GM19438 (cell line): ENCODE measurements around the gene KCNQ1.
"Not testable (repeated sequence)": the region's sequence is repeated elsewhere in the genome, so short reads cannot be mapped to it uniquely, and the experiment has no call there.

ENCODE experiments used
- ATAC-seq: cut with Tn5 transposase; IDR thresholded peaks from one replicate; pipeline ENCODE4 v1.9.1; 2021; ENCODE audit warnings: low read depth; ENCODE audit not compliant: unreplicated experiment

Gene KCNQ1

DNA sequence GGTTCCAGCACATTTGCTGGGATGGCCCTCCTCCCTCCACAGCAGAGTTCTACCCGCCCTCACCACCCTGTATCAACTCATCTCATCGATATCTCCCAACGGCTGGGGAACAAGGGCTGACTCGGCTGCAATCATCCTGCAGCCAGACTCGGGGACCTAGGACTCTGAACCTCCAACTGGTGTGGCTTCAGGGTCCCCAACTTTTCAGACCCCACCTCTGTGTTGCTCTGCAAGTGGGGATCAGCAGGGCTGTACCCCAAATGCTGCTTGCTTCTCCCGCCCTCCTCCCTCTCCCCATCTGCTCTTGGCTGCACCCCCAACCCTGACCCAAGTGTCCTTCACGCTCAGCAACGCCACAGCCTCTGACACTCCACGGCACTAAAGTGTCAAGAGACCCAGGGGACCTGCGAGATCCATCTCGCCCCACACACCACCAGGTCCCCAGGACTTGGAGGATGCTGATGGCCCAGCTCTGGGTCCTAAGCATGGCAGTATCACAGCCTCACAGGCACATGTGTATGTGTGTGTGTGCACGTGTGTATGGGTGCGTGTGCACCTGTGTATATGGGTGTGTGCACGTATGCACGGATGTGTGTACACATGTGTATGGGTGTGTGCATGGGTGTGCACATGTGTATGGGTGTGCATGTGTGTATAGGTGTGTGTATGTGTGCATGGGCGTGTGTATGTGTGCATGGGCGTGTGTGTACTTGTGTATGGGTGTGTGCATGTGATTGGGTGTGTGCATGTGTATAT lies 26.4 kb downstream of the KCNQ1 start:
- ATAC-seq = no peak

DNA sequence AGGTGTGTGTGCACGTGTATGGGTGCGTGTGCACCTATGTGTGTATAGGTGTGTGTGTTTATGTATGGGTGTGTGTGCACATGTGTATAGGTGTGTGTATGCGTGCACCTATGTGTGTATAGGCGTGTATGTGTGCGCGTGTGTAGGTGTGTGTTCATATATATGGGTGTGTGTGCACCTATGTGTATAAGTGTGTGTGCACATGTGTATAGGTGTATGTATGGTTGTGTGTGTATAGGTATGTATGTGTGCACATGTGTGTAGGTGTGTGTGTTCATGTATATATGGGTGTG lies 26.9 kb downstream of the KCNQ1 start:
- no peak for ATAC-seq

DNA sequence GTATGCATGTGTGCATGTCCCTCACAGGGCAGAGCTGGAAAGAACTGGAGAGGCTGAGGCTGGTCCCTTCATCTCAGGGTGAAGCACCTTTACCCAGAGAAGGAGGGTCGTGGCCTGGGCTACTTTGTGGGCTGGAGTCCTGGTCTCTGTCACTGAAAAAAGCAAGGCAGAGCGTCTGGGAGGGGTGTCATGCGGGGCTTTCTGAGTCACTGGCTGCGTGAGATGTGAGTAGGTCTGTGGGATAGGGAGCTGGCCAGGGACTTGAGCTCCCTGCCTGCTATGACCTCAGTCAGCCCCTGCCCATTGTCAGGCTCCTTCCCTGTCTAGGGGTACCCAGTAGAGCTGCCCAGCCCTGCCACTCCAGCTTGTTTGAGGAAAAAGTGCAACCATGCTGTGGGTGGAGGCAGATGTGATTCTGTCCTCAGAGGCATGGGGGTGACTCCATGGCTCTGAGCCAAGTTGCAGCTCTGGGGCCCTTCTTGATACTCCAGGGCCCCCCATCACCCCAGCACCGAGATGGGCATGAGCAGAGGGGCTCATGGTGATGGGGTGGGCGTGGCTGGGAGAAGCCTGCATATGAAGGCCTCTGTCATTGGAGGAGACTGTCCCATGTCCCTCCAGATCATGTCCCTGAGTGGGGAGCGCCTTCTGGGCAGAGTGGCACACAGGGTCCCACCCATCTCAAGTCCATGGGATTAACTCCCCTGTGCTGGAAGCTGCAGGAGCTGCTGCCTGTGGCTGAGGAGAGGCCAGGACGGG lies 27.8 kb downstream of the KCNQ1 start:
- no peak for ATAC-seq

DNA sequence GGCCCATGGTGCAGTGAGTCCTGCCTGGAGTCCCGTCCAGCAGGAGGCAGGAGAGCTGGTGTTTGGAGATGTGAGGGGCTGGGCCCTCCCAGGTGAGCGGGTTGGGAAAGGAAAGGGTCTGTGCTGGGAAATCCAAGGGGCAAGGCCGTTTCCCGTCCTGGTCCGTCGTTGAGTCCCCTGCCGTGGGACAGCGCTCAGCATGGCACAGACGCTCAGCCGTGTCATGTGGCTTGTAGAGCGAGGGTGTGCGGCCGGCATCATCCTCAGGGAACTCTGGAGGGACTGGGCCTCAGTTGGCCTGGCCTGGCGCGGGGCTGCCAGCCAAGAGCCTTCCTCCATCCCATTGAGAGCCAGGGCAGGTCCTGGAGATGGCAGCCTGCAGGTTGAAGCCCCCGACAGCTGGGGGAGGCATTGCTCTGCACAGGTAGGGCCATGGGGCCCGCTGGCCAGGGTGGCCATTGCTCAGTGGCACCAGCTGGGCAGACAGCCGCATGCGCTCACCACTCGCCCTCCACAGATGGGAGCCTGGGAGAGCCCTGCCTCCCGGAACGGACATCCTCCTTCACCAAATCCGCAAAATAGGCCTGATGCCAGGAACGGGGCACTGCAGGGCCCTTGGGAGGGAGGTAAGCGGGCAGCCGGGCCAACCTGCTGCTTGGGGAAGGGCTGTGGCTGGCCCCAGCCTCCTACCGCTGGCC lies 28.7 kb downstream of the KCNQ1 start:
- ATAC-seq = no peak

DNA sequence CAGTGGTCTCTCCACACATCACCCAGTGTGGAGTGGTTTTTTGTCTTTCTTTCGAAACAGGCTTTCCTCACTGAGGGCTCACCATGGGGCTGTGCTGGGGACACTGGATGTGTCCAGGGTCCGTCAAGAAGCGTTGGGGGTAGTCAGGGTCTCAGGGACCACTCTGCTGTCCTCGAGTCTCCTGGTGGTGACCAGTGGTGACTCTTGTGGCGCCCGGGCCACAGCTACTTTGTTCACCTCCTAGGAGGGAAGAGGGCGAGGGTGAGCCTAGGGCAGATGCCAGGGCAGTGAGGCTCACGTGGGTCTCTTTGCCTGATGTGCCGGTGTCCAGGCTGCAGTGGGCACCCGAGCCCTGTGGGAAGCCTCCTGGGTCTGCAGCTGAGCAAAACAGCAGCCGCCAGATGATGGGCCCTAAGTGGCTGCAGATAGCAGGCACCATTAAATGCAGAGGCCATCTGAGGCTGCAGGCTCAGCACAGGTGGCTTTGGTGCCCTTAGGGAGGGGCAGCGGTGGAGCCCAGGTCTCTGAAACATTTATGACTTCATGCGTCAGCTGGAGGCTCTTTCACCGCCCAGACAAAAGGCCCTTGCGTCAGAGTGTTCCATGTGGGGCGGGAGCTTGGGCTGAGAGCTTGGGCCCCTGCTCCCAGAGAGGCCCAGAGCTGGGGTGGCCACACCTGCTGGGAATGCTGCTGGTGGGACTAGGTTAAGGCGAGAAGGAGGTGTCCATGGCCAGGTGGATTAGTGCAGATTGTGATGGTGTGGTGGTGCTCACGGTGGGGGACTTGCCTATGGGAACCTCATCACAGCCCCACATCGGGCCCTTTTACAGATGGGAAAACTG lies 29.5 kb downstream of the KCNQ1 start:
- ATAC-seq = no peak

DNA sequence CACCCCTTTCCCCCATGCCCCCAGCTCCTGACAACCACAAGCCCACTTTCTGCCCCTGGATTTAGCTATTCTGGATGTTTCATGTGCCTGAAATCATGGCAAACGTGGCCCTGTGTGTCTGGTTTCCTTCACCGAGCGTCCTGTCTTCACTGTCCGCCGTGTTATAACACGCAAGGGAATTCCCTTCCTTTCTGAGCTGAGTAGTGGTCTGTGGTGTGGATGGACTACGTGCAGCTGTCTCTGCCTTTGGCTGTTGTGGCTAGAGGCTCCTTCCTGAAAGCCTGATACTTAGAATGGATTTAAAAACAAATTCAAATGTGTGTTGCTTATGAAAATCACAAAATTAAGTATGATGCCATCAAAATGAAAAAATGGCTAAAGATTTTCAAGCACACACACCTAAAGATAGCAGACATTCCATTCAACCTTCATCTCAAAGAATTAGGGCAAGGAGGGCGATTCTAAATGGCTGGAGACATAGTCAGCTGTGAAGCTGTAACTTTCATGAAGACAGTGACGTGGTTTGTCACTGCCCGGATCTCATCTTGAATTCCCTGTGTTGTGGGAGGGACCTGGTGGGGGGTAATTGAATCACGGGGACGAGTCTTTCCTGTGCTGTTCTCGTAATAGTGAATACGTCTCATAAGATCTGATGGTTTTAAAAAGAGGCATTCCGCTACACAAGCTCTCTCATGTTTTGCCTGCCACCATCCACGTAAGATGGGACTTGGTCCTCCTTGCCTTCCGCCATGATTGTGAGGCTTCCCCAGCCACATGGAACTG lies 30.5 kb downstream of the KCNQ1 start:
- ATAC-seq = no peak

DNA sequence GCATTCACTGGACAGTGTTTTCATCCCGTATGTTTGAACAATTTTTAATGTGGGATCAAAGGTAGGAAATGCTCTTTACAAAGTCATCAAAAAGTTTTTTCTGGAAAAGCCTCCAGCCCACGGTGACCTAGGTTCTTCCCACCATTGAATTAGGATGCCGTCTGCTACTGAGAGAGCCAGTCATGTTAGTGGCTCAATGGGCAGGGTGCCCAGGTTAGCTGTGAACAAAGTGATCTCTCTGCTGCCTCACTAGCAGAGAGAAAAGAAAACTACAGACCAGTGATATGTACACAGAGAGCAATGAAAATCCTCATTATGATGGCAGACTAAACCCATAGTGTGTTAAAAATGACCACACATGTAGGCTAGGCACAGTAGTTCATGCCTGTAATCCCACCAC lies 32.4 kb downstream of the KCNQ1 start:
- ATAC-seq = no peak

DNA sequence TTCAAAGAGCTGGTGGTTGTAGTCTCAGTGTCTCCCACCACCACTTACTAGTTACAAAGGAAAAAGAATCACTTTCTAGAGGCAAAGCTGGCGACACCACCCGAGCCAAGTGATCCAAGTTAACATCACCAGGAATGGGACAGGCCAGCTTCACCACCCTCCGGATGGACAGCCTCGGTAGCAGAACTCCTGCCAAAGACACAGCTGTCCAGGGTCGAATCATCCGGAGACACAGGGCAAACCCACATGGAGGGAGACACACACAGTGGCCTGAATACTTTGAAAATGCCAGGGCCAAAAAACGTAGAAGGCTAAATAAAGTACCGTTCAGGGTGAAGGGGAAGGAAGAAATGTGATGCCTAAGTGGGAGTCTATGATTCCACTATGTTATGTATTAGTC lies 33.1 kb downstream of the KCNQ1 start:
- no peak for ATAC-seq

DNA sequence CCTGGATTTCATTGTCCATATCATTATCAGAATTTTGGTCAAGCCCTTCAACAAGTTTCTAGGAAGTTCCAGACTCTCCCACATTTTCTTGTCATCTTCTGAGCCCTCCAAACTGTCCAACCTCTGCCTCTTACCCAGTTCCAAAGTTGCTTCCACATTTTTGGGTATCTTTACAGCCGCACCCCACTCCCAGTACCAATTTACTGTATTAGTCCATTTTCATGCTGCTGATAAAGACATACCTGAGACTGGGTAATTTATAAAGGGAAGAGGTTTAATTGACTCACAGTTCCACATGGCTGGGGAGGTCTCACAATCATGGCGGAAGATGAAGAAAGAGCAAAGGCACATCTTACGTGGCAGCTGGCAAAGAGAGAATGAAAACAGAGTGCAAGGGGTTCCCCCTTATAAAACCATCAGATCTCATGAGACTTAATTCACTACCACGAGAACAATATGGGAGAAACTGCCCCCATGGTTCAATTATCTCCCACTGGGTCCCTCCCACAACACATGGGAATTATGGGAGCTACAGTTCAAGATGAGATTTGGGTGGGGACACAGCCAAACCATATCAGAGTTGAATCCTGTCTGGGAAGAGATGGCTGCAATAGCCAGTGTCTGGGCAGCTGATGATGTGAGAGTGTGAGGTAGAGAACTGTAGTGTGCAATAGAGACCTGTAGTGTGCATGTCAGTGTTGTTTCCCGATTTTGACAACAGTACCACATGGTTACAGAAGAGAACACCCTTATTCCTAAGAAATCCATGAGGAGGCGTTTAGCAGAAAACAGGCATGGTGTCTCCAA lies 35.5 kb downstream of the KCNQ1 start:
- not testable (repeated sequence) for ATAC-seq

DNA sequence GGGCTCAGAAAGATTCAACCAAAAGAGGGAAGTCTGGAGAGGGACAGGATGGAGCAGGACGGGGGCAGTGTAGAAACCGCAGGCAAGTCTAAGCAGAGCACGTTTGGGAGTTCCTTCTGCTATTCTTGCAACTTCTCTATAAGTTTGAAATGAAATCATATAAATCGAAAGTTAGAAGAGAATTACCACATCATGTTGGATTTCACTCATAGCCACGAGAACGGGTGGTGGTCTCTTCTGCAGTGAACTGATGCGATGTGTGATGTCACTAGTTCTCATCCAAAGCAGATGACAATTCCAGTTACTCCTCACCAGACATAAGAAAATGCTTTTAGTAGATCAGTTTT lies 36.0 kb downstream of the KCNQ1 start:
- no peak for ATAC-seq

DNA sequence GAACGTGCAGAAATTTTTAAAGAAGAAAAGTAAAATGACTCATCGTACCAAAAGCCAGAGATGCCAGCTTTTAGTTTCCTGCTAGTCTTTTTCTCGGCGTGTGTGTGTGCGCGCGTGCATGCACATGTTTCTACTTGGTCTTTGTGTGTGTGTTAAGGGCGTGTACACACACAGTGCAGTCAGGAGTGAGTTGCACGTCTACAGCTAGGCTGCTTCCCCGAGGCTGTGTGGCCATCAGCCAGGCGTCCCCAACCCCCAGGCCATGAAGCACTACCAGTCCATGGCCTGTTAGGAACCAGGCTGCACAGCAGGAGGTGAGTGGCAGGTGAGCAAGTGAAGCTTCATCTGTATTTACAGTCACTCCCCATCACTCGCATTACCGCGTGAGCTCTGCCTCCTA lies 36.4 kb downstream of the KCNQ1 start:
- ATAC-seq = no peak

DNA sequence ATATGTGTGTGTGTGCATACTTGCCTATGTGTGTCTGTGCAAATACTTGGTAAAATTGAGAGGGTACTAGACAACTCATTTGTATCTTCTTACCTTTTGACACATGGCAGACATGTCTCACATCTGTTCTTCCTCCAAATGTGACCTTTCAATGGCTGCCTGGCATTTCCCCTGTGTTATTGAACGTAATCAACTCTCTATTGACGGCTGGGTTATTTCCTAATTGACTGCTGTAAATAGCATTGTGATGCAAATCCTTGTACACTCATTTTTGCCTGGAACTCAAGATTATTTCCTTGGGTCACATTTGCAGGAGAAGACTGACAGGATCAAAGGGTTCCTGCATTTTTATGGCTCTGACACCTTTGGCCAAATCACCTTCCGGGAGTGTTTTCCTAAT lies 37.4 kb downstream of the KCNQ1 start:
- ATAC-seq = no peak

DNA sequence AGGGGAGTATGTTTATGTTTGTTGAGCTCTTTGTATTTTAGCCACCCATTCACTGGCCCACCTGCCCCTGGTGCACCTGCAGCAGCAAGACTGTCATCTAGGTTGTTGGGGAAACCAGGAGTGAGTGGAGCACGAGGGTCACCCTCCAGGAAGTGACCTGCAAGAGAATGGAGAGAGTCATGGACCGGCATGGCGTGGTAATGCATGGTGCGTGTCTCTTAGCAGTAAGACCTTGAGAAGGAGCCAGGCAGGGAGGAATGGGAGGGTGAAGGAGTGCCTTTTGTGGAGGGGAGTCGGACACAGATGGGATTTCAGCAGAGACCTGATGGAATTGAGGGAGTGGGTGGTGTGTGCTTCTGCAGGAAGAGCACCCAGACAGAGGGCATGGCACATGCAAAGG lies 37.9 kb downstream of the KCNQ1 start:
- ATAC-seq = no peak

DNA sequence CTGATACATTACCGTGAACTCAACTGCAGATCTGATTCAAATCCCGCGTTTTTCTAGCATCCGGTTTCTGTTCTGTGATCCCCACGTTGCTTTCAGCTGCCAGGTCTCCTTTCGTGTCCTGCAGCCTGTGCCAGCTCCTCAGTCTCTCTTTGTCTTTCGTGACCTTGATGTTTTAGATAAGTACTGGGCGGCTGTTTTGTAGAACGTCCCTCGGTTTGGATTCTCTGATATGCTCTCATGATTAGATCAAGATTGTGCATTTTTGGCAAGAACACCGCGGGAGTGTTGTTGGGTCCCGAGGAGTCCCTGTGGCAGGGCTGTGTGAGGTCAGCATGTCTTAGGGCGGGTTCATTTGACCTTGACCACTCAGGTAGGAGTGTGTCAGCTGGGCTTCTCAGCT lies 38.6 kb downstream of the KCNQ1 start:
- no peak for ATAC-seq

DNA sequence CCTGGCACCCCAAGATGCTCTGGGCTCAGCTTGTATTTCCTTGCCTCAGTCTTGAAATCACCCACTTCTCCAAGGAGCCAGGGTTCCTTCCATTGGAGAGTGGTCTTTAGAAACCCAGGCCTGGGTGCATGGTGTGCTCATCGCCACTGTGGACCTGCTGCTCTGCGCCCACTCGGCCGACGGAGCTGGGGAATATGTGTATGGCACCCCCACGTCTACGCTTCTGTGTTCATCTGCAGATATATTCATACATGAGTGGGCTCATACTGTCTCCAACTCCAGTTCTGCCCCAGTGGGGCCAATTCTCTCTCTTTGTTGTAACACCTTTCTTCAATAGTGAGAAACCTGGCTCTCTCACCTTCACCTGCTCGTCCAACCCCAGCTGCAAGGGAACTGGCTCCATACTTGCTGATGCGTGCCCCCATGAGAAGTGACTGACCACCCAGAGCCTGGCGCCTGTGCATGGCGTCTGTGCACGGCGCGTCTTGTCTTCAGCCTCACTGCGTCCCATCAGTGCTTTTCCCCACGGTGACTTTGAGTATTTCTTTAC lies 39.8 kb downstream of the KCNQ1 start:
- no peak for ATAC-seq

DNA sequence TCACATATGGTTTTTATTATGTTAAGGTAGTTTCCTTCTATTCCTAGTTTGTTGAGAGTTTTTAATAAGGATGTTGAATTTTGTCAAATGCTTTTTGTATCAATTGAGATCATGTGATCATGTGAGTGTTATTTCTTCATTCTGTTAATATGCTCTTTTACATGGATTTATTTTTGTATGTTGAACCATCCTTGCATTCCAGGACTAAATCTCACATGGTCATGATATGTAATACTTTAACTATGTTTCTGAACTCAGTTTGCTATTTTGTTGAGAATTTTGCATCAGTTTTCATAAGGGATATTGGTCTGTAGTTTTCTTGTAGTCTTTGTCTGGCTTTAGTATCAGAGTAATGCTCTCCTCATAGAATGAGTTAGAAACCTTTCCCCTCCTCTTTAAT lies 43.2 kb downstream of the KCNQ1 start:
- no peak for ATAC-seq

DNA sequence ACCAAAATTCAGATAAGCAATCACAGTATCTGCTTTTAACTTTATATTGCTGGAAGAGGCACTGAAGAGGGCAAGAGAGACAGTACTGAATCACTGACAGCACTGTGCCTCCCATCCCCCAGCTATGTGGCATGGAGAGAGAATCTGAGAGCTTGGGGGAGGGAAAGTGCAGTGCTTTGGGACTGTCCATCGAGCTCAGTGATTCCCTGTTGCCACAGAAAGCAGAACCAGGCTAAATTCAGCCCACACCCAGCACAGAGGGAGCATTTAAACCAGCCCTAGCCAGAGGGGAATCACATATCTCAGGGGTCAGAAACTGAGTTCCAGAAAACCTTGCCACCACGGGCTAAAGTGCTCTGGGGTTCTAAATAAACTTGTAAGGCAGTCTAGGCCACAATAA lies 44.3 kb downstream of the KCNQ1 start:
- no peak for ATAC-seq

DNA sequence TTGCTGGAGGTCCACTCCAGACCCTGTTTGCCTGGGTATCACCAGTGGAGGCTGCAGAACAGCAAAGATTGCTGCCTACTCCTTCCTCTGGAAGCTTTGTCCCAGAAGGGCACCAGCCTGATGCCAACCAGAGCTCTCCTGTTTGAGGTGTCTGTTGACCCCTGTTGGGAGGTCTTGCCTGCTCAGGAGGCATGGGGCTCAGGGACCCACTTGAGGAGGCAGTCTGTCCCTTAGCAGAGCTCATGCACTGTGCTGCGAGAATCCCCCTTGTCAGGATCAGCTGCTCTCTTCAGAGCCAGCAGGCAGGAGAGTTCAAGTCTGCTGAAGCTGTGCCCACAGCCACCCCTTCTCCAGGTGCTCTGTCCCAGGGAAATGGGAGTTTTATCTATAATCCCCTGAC lies 53.1 kb downstream of the KCNQ1 start:
- not testable (repeated sequence) for ATAC-seq

DNA sequence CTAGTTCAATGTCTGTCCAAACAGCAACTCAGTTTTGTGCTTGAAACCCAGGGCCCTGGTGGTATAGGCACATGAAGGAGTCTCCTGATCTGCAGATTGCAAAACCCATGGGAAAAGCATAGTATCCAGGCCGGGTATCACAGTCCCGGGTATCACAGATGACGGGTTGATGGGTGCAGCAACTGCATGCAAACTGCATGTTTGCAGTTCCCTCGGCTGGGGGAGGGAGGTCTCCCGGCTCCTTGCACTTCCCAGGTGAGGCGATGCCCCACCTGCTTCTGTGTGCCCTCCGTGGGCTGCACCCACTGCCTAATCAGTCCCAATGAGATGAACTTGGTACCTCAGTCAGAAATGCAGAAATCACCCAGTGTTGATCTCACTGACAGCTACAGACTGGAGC lies 53.9 kb downstream of the KCNQ1 start:
- no peak for ATAC-seq
